Activated CD8-positive, alpha-beta T cell treated with anti-CD3 and anti-CD28 coated beads, Interleukin-2, amount 10 ng/mL, durations not matched to agents 7 days and 5 days (primary cell): ENCODE measurements around the gene CHTF18. TPM values are rescaled to one million over a fixed set of nuclear protein-coding genes. Genes with fewer than 3 reads are reported as not detected.

Source experiments
- ATAC-seq: fragments of 150-1000 bp; cut with Tn5 transposase; one replicate; pipeline ENCODE4 v1.10.0; 2021; ENCODE audit warnings: moderate library complexity
- CTCF ChIA-PET: fragments of 350-600 bp; sonication (Branson Sonifier 250); formaldehyde crosslinking; loops from one replicate; lab custom pipeline; 2021; ENCODE audit warnings: antibody characterized with exemption; lab: Charles Lee
- POLR2A ChIA-PET: fragments of 350-600 bp; sonication (Branson Sonifier 250); formaldehyde crosslinking; loops from one replicate; lab custom pipeline; 2021; ENCODE audit warnings: antibody characterized with exemption; lab: Charles Lee
- DNase-seq: peaks from one replicate; pipeline ENCODE4 v3.0.0-alpha.2; 2020
- H3K27ac Mint-ChIP-seq: one replicate; pipeline ENCODE4 v1.8.0; 2021; ENCODE audit warnings: mild to moderate bottlenecking, mixed read lengths
- H3K27me3 Mint-ChIP-seq: one replicate; pipeline ENCODE4 v1.8.0; 2021; ENCODE audit warnings: low read depth, mixed read lengths
- H3K36me3 Mint-ChIP-seq: one replicate; pipeline ENCODE4 v1.8.0; 2021; ENCODE audit warnings: low read depth, mixed read lengths
- H3K4me1 Mint-ChIP-seq: one replicate; pipeline ENCODE4 v1.8.0; 2021; ENCODE audit warnings: low read depth, mixed read lengths
- H3K4me3 Mint-ChIP-seq: one replicate; pipeline ENCODE4 v1.8.0; 2021; ENCODE audit warnings: mild to moderate bottlenecking, mixed read lengths
- H3K9me3 Mint-ChIP-seq: one replicate; pipeline ENCODE4 v1.8.0; 2022; ENCODE audit warnings: mixed read lengths; ENCODE audit not compliant: insufficient read depth
- total RNA-seq, 2 experiments: library from RNA; stranded (reverse); gene quantifications; one replicate each; pipeline ENCODE4 v1.2.3, GENCODE V29; 2021

The CHTF18 gene
- total RNA-seq, 2 experiments from 2014 or later, result 102 to 126 TPM

DNA sequence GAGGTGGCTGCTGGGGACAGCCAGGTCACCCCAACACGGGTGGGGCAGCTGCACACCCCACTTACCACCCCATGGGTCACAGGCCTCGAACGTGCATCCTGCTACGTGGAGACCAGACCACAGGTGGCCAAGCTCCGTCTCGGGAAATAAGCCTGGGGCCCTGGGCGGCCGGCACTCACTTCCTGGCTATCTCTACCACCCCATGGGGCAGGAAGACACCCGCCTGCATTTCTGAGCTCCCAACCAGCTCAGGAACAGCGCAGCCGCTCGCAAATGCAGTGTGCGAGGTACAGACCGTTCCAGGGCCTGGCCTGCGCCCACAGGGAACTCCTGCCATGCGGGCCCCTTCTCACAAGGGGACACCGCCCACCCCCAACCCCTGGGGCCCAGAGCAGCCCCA is 17.1 kb downstream of the CHTF18 start:
- H3K36me3 Mint-ChIP-seq, result peaks cover 5% of the 10 kb centered on the region
- POLR2A ChIA-PET, result interaction anchor here (1.0 kb wide), 1 partner anchor 11 kb away, joined by 3 read pairs; no protein-coding TSS in a partner anchor
- CTCF ChIA-PET, result interaction anchor here (1.6 kb wide), 1 partner anchor 93 kb away, joined by 3 read pairs; no protein-coding TSS in a partner anchor
- no peaks in the 10 kb centered on the region for H3K9me3 Mint-ChIP-seq
- ATAC-seq (no peak), DNase-seq (no peak)
- H3K4me1 Mint-ChIP-seq, result peaks cover 15% of the 10 kb centered on the region
- H3K4me3 Mint-ChIP-seq, result no peak overlapping the region
- no peaks in the 10 kb centered on the region for H3K27me3 Mint-ChIP-seq
- H3K27ac Mint-ChIP-seq, result no peak overlapping the region

DNA sequence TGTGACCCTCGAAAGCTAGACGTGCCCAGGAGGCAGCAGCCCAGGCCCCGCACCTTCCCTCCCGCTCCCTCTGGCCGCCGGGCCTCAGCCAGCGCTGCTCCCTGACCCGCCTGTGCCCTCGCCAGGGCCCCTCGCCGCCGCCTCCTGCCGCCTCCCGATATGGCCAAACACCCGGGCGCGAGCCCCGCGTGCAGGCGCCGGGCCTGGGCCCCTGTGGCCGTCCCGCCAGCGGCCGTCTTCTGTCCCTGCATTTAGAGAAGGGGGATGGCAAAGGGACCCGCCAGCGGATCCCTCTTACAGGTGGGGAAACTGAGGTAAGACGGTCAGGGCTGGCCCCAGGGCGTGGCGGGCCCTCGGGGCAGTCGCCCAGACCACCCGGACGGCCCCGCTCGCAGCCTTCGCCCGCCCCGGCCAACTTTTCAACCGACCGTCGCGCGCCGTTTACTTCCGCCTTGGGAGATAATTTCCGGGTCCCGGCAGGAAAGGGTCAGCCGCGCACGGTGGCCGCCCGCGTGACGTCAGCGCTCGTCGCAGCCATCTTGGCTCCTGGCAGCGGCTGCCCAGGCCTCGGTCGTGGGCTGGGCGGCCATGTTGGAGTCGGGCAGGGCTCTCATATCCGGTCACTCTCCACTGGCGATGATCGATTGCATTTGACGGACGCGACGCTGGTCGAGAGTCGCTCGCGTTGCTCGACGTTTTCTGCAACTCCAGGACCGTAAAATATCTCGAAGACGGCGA is 19.1 kb downstream of the CHTF18 start:
- ChIA-PET CTCF (no interaction called here), POLR2A (interaction anchor here (0.7 to 0.8 kb wide), 2 partner anchors 18 to 127 kb away, joined by 3 to 4 read pairs; no protein-coding TSS in a partner anchor)
- ATAC-seq, result peak; percentile 93
- Mint-ChIP-seq H3K27me3 (peaks cover 6% of the 10 kb centered on the region), H3K9me3 (no peaks in the 10 kb centered on the region), H3K4me1 (peaks cover 15% of the 10 kb centered on the region), H3K36me3 (peaks cover 5% of the 10 kb centered on the region), H3K27ac (peak overlapping the region; percentile 98), H3K4me3 (peak overlapping the region; percentile 98)
- peak; percentile 92 for DNase-seq

DNA sequence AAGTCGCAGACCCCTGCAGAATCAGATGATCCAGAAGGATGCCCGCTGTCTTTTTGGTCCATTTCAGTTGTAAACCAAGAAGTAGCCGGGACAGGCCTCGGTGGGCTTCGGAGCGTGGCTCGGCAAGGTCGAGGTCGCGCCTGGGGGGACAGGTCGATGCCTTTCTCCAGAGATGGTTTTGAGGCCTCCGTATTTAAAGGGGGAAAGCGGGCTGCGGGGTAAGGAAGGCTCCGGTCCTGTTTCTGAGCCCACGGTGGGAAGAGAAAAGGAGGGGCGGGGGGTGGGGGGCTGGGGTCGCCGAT is 19.6 kb downstream of the CHTF18 start:
- ChIA-PET POLR2A (no interaction called here), CTCF (no interaction called here)
- Mint-ChIP-seq H3K27ac (peak overlapping the region; percentile 98), H3K27me3 (peaks cover 11% of the 10 kb centered on the region), H3K36me3 (peaks cover 5% of the 10 kb centered on the region), H3K4me3 (peak overlapping the region; percentile 98), H3K9me3 (no peaks in the 10 kb centered on the region), H3K4me1 (peaks cover 15% of the 10 kb centered on the region)
- DNase-seq, result no peak
- no peak for ATAC-seq

GRCh38 chr16:813204-813915 is 24.9 kb downstream of the CHTF18 start:
- POLR2A ChIA-PET, result no interaction called here
- DNase-seq (peak; percentile 60), ATAC-seq (peak; percentile 77)
- H3K4me3 Mint-ChIP-seq, result no peak overlapping the region
- CTCF ChIA-PET, result interaction anchor here (2.6 kb wide), 1 partner anchor 243 kb away, joined by 12 read pairs; no protein-coding TSS in a partner anchor
- peaks cover 14% of the 10 kb centered on the region for H3K27me3 Mint-ChIP-seq
- H3K27ac Mint-ChIP-seq, result no peak overlapping the region
- peaks cover 3% of the 10 kb centered on the region for H3K4me1 Mint-ChIP-seq
- no peaks in the 10 kb centered on the region for H3K9me3 Mint-ChIP-seq
- no peaks in the 10 kb centered on the region for H3K36me3 Mint-ChIP-seq

DNA sequence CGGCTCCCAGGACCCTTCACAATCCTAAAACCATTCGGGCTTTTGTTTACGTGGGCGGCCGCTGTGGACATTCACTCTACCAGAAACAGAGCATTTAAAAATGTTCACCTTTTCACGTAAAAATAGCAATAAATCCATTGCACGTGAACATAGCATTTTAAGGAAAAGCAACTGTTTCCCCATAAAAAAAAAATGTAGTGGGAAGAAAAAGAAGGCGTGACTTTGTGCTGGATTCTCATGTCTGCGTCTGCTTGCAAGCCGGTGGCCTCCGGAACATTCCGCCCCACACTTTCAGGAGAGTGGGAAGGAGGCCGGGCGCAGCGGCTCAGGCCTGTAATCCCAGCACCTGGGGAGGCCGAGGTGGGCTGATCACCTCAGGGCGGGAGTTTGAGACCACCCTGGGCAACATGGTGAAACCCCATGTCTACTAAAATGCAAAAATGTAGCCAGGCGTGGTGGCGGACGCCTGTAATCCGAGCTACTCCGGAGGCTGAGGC is 25.5 kb downstream of the CHTF18 start:
- H3K4me1 Mint-ChIP-seq, result peaks cover 3% of the 10 kb centered on the region
- no peaks in the 10 kb centered on the region for H3K36me3 Mint-ChIP-seq
- DNase-seq (no peak), ATAC-seq (no peak)
- ChIA-PET POLR2A (no interaction called here), CTCF (interaction anchor here (0.8 to 2.6 kb wide), 2 partner anchors 9 to 243 kb away, joined by 3 to 12 read pairs; no protein-coding TSS in a partner anchor)
- H3K27ac Mint-ChIP-seq, result no peak overlapping the region
- H3K9me3 Mint-ChIP-seq, result no peaks in the 10 kb centered on the region
- no peak overlapping the region for H3K4me3 Mint-ChIP-seq
- peaks cover 14% of the 10 kb centered on the region for H3K27me3 Mint-ChIP-seq

DNA sequence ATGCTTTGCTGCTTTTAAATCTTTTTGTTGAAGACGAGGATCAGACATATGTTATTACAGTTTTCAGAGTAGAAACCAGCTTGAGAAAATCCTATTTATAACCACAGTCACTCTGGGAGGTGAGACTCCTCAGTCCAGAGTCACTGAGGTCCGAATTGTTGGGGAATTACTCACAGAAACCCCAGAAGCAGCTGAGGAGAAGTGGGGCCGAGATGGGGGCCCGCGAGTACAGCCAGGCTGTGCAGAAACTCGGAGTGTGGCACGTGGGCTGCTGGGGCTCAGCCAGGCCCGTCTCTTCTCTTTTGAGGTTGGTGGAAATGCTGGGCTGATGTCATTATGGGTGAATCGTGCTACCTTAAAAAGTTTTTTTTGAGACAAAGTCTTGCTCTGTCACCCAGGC is 26.6 kb downstream of the CHTF18 start:
- peaks cover 16% of the 10 kb centered on the region for H3K27me3 Mint-ChIP-seq
- CTCF ChIA-PET, result interaction anchor here (0.8 to 2.6 kb wide), 2 partner anchors 8 to 242 kb away, joined by 3 to 12 read pairs; no protein-coding TSS in a partner anchor

GRCh38 chr16:815861-816260 is 27.4 kb downstream of the CHTF18 start:
- Mint-ChIP-seq H3K9me3 (no peaks in the 10 kb centered on the region), H3K4me1 (peaks cover 11% of the 10 kb centered on the region), H3K27me3 (peaks cover 18% of the 10 kb centered on the region), H3K4me3 (no peak overlapping the region), H3K27ac (no peak overlapping the region), H3K36me3 (no peaks in the 10 kb centered on the region)
- ChIA-PET POLR2A (no interaction called here), CTCF (no interaction called here)
- no peak for DNase-seq
- ATAC-seq, result no peak

More for the DNA sequence above, 26.6 kb downstream of the CHTF18 start:
- no peak for ATAC-seq
- POLR2A ChIA-PET, result no interaction called here
- H3K9me3 Mint-ChIP-seq, result no peaks in the 10 kb centered on the region
- DNase-seq, result no peak
- H3K27ac Mint-ChIP-seq, result no peak overlapping the region
- no peaks in the 10 kb centered on the region for H3K36me3 Mint-ChIP-seq
- peaks cover 9% of the 10 kb centered on the region for H3K4me1 Mint-ChIP-seq
- no peak overlapping the region for H3K4me3 Mint-ChIP-seq

DNA sequence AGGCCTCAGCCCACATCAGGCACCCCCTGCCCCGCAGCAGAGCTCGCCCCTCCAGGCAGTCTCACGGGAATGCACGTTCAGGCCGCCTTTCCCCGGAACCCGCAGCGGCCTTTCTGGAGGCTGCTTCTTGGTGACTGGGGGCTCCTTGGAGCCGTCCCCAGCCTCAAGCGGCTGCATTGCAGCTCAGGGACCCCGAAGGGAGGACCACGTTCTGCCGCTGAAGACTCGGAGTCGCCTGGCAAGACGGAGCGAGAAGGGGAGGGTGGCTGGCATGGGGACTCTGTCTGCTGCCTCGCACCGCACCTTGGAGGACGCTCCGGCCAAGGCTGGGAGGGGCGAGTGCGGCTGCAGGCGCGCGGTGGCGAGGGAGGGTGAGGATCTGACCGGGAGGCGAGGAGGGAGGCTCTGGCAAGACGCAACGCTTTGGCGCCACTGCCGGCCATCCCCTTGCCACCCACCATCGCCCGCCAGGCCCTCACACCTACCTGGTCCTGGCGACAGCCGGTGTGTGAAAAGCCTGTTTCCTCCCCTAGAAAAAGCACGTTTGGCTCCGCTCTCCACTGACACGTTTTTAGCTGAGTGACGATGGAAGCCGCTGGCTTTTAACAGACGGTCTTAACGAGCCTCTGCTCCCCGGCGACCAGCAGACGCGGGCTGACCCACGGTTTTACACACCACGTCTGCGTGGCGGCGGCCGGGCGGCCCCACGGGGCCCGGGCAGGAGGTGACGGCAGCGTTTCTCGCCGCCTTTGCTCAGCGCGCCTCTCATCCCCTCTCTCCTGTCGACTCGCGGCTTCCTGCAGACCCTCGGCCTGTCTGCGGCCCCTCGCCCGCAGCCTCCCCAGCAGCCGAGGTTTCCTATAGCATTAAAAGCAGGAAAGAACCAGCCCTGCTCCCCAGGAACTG is 28.8 kb downstream of the CHTF18 start:
- H3K4me1 Mint-ChIP-seq, result peaks cover 11% of the 10 kb centered on the region
- ATAC-seq (no peak), DNase-seq (no peak)
- ChIA-PET POLR2A (no interaction called here), CTCF (no interaction called here)
- H3K36me3 Mint-ChIP-seq, result no peaks in the 10 kb centered on the region
- no peaks in the 10 kb centered on the region for H3K9me3 Mint-ChIP-seq
- no peak overlapping the region for H3K27ac Mint-ChIP-seq
- H3K27me3 Mint-ChIP-seq, result peaks cover 14% of the 10 kb centered on the region
- no peak overlapping the region for H3K4me3 Mint-ChIP-seq

DNA sequence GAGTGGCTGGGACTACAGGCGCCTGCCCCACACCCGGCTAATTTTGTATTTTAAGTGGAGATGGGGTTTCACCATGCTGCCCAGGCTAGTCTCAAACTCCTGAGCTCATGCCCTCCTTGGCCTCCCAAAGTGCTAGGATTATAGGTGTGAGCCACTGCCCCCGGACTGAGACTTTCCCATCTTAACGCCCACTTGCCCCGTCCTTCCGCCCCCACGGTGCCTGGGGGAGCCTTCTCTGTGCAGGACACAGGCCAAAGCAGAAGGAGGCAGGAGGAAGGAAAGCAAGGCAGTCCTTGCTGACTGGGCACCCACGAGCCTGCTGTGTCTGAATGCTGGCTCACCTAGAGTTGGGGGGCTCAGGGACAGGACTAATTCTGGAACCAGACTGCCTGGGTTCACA is 29.7 kb downstream of the CHTF18 start:
- ChIA-PET CTCF (no interaction called here), POLR2A (no interaction called here)
- DNase-seq, result no peak
- H3K4me3 Mint-ChIP-seq, result no peak overlapping the region
- no peak overlapping the region for H3K27ac Mint-ChIP-seq
- peaks cover 9% of the 10 kb centered on the region for H3K27me3 Mint-ChIP-seq
- ATAC-seq, result no peak
- no peaks in the 10 kb centered on the region for H3K36me3 Mint-ChIP-seq
- peaks cover 11% of the 10 kb centered on the region for H3K4me1 Mint-ChIP-seq
- no peaks in the 10 kb centered on the region for H3K9me3 Mint-ChIP-seq

DNA sequence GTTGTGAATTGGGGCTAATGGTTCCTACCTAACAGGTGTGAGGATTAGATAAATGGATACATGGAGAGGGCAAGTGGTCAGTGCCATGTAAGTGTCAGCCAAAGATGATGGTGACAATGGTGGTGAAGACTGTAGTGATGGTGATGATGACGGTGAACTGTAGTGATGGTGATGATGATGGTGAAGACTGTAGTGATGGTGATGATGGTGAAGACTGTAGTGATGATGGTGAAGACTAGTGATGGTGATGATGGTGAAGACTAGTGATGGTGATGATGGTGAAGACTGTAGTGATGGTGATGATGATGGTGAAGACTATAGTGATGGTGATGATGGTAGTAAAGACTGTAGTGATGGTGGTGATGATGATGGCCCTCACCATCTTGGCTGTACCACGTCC is 30.2 kb downstream of the CHTF18 start:
- no peak for DNase-seq
- no peaks in the 10 kb centered on the region for H3K36me3 Mint-ChIP-seq
- H3K9me3 Mint-ChIP-seq, result no peaks in the 10 kb centered on the region
- CTCF ChIA-PET, result no interaction called here
- POLR2A ChIA-PET, result no interaction called here
- peaks cover 11% of the 10 kb centered on the region for H3K4me1 Mint-ChIP-seq
- H3K27me3 Mint-ChIP-seq, result peaks cover 9% of the 10 kb centered on the region
- ATAC-seq, result no peak
- no peak overlapping the region for H3K4me3 Mint-ChIP-seq
- H3K27ac Mint-ChIP-seq, result no peak overlapping the region

GRCh38 chr16:819336-820043 is 31.1 kb downstream of the CHTF18 start:
- ATAC-seq (peak; percentile 88), DNase-seq (peak; percentile 72)
- no peaks in the 10 kb centered on the region for H3K9me3 Mint-ChIP-seq
- peaks cover 9% of the 10 kb centered on the region for H3K27me3 Mint-ChIP-seq
- H3K36me3 Mint-ChIP-seq, result no peaks in the 10 kb centered on the region
- ChIA-PET POLR2A (no interaction called here), CTCF (interaction anchor here (1.2 to 1.3 kb wide), 2 partner anchors 107 to 238 kb away, joined by 3 to 4 read pairs; no protein-coding TSS in a partner anchor)
- peak overlapping the region; percentile 50 for H3K4me3 Mint-ChIP-seq
- peak overlapping the region; percentile 90 for H3K27ac Mint-ChIP-seq
- peaks cover 11% of the 10 kb centered on the region for H3K4me1 Mint-ChIP-seq
